ENCODE data around the gene DDIT4. TPM values are rescaled to one million over a fixed set of nuclear protein-coding genes. Genes with fewer than 3 reads are reported as not detected.

DDIT4 gene
- total and polyA plus RNA-seq, 9 of the 15 experiments (the other 6 are each of a cell fraction or from before 2014, with no cell fraction given), result 8.2 to 675 (median 159) TPM

DNA sequence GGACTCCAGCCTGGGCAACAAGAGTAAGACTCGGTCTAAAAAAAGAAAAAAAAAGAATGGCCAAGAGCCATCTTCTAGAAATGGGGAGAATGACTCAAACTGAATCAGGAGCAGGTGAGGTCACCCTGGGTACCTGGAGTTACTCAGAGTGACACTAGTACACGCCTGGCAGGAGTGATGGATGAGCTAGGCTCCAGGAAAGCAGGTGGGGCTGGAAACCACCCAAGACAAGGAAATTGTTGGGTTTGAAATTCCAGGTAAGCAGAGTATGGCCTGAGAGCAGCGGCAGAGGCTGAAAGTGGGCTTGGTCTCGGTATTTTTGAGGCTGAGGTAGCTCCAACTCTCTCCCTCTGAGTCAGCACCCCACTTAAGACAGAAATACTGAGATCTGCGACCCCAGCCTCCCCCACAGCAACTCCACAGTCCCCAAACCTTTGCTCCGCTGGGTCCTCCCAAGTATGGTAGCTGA lies 18.5 kb downstream of the DDIT4 start (continued):
- TF ChIP-seq TFAP4 (CRISPR knock-in tag; IDR thresholded peaks at IDR 0.05; ENCODE audit: borderline replicate concordance) (no peak), USF1 (CRISPR knock-in tag; IDR thresholded peaks at IDR 0.05) (no peak), KDM4B (IDR thresholded peaks at IDR 0.05; ENCODE audit: borderline replicate concordance in 2 of 2, low read depth in 1 of 2) (no peak), CUX1 (CRISPR knock-in tag; IDR thresholded peaks at IDR 0.05) (no peak)
- TF ChIP-seq, protein P1, sequence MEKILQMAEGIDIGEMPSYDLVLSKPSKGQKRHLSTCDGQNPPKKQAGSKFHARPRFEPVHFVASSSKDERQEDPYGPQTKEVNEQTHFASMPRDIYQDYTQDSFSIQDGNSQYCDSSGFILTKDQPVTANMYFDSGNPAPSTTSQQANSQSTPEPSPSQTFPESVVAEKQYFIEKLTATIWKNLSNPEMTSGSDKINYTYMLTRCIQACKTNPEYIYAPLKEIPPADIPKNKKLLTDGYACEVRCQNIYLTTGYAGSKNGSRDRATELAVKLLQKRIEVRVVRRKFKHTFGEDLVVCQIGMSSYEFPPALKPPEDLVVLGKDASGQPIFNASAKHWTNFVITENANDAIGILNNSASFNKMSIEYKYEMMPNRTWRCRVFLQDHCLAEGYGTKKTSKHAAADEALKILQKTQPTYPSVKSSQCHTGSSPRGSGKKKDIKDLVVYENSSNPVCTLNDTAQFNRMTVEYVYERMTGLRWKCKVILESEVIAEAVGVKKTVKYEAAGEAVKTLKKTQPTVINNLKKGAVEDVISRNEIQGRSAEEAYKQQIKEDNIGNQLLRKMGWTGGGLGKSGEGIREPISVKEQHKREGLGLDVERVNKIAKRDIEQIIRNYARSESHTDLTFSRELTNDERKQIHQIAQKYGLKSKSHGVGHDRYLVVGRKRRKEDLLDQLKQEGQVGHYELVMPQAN (IDR thresholded peaks at IDR 0.05; ENCODE audit: borderline replicate concordance), result no peak
- TF ChIP-seq, protein P2, sequence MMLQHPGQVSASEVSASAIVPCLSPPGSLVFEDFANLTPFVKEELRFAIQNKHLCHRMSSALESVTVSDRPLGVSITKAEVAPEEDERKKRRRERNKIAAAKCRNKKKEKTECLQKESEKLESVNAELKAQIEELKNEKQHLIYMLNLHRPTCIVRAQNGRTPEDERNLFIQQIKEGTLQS (IDR thresholded peaks at IDR 0.05), result peak; percentile 85
- TF ChIP-seq, protein P2 (CRISPR knock-in tag; conservative IDR thresholded peaks at IDR 0.05), result no peak
